IPS-18a (cell line): ENCODE measurements around the gene IFT25.
"Not testable (repeated sequence)": the region's sequence is repeated elsewhere in the genome, so short reads cannot be mapped to it uniquely, and the experiment has no call there.

Source experiments
- H3K27ac ChIP-seq: one replicate; pipeline ENCODE4 v1.5.1; 2013; ENCODE audit warnings: low read length
- H3K27me3 ChIP-seq: one replicate; pipeline ENCODE4 v1.6.1; 2013; ENCODE audit warnings: mild to moderate bottlenecking, low read length; ENCODE audit not compliant: control insufficient read depth, insufficient read depth
- H3K36me3 ChIP-seq: one replicate; pipeline ENCODE4 v1.6.1; 2013; ENCODE audit warnings: low read depth, low read length; ENCODE audit not compliant: control insufficient read depth
- H3K4me1 ChIP-seq: one replicate; pipeline ENCODE4 v1.6.1; 2013; ENCODE audit warnings: low read depth, low read length; ENCODE audit not compliant: control insufficient read depth
- H3K4me3 ChIP-seq: one replicate; pipeline ENCODE4 v1.5.1; 2013; ENCODE audit warnings: low read length
- H3K9ac ChIP-seq: one replicate; pipeline ENCODE4 v1.6.1; 2013; ENCODE audit warnings: mild to moderate bottlenecking, low read length, moderate library complexity
- H3K9me3 ChIP-seq: one replicate; pipeline ENCODE4 v1.6.1; 2013; ENCODE audit warnings: low read depth, low read length; ENCODE audit not compliant: control insufficient read depth

The IFT25 gene

DNA sequence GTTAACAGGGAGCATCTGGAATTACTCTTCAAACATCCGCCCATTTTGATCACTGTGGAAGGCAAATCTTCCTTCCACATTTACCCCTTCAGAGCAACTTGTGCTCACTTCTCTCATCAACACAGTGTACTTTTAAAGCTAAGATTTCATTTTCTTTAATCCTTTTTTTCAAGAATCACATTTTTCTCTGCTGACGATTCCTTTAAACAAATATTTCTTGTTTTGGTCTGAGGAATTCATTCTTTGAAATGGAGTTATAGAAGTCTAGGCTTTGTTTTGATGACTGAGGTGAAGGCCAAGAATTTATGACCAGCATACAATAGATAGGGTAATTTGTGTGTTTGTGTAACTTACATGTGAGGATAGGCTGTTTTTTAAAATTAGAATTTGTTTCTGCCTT, 26.2 kb upstream of the IFT25 start:
- Histone ChIP-seq H3K9ac (no peak overlapping the region), H3K4me3 (no peak overlapping the region), H3K27ac (no peak overlapping the region), H3K36me3 (peaks cover 18% of the 10 kb centered on the region), H3K4me1 (no peaks in the 10 kb centered on the region), H3K27me3 (no peaks in the 10 kb centered on the region), H3K9me3 (no peaks in the 10 kb centered on the region)

GRCh38 chr1:53969323-53969722, 23.8 kb upstream of the IFT25 start:
- peaks cover 28% of the 10 kb centered on the region for H3K36me3 ChIP-seq
- not testable (repeated sequence) for H3K27ac ChIP-seq, H3K4me3 ChIP-seq, H3K9me3 ChIP-seq, H3K27me3 ChIP-seq, H3K4me1 ChIP-seq, H3K9ac ChIP-seq

- H3K36me3 ChIP-seq = peaks cover 33% of the 10 kb centered on the region
- peaks cover 3% of the 10 kb centered on the region for H3K4me1 ChIP-seq
- H3K9me3 ChIP-seq = no peaks in the 10 kb centered on the region
- no peak overlapping the region for H3K9ac ChIP-seq
- H3K4me3 ChIP-seq = no peak overlapping the region
- H3K27me3 ChIP-seq = no peaks in the 10 kb centered on the region
- no peak overlapping the region for H3K27ac ChIP-seq
These were observed 22.6 kb upstream of the IFT25 start for GRCh38 chr1:53968125-53968513.

- no peak overlapping the region for H3K27ac ChIP-seq
- no peaks in the 10 kb centered on the region for H3K27me3 ChIP-seq
- peaks cover 39% of the 10 kb centered on the region for H3K36me3 ChIP-seq
These were observed 22.1 kb upstream of the IFT25 start for GRCh38 chr1:53967409-53968124.

GRCh38 chr1:53966794-53967193, 21.3 kb upstream of the IFT25 start:
- peaks cover 3% of the 10 kb centered on the region for H3K4me1 ChIP-seq
- no peak overlapping the region for H3K4me3 ChIP-seq
- H3K27me3 ChIP-seq = no peaks in the 10 kb centered on the region
- H3K36me3 ChIP-seq = peaks cover 46% of the 10 kb centered on the region
- H3K9ac ChIP-seq = no peak overlapping the region
- no peaks in the 10 kb centered on the region for H3K9me3 ChIP-seq
- no peak overlapping the region for H3K27ac ChIP-seq

More at GRCh38 chr1:53967409-53968124, 22.1 kb upstream of the IFT25 start:
- no peaks in the 10 kb centered on the region for H3K9me3 ChIP-seq
- no peak overlapping the region for H3K9ac ChIP-seq
- peaks cover 3% of the 10 kb centered on the region for H3K4me1 ChIP-seq
- H3K4me3 ChIP-seq = no peak overlapping the region

DNA sequence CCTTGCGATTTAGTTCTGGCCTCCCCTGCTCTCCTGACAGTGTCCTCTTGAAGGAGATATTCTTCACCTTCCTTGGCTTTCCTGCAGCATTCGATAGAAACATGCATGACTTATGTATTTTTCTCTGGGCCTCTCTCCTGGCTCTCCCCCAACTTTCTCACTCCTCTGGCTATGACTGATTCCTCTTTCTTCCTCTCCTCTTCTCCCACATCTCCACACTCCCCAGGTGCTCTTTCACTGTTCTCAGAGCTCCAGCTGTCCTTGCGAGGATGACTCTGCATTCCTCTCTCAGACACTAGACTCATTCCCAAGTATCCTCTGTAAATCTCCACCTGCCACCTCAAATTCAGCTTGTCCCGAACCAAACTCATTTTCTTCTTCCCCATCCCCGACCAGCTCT, 18.6 kb upstream of the IFT25 start:
- no peak overlapping the region for H3K9ac ChIP-seq
- H3K27ac ChIP-seq = no peak overlapping the region
- peaks cover 69% of the 10 kb centered on the region for H3K36me3 ChIP-seq
- no peak overlapping the region for H3K4me3 ChIP-seq
- no peaks in the 10 kb centered on the region for H3K9me3 ChIP-seq
- H3K27me3 ChIP-seq = no peaks in the 10 kb centered on the region
- peaks cover 3% of the 10 kb centered on the region for H3K4me1 ChIP-seq

- Histone ChIP-seq H3K27ac (no peak overlapping the region), H3K4me1 (peaks cover 3% of the 10 kb centered on the region), H3K27me3 (no peaks in the 10 kb centered on the region), H3K36me3 (peaks cover 67% of the 10 kb centered on the region), H3K9ac (no peak overlapping the region), H3K9me3 (no peaks in the 10 kb centered on the region), H3K4me3 (no peak overlapping the region)
These were observed 18.0 kb upstream of the IFT25 start for GRCh38 chr1:53963460-53963859.

GRCh38 chr1:53962395-53962794, 16.9 kb upstream of the IFT25 start:
- H3K27ac ChIP-seq = no peak overlapping the region
- no peaks in the 10 kb centered on the region for H3K27me3 ChIP-seq
- peaks cover 63% of the 10 kb centered on the region for H3K36me3 ChIP-seq
- no peak overlapping the region for H3K4me3 ChIP-seq
- no peak overlapping the region for H3K9ac ChIP-seq
- H3K9me3 ChIP-seq = no peaks in the 10 kb centered on the region
- H3K4me1 ChIP-seq = peaks cover 9% of the 10 kb centered on the region

DNA sequence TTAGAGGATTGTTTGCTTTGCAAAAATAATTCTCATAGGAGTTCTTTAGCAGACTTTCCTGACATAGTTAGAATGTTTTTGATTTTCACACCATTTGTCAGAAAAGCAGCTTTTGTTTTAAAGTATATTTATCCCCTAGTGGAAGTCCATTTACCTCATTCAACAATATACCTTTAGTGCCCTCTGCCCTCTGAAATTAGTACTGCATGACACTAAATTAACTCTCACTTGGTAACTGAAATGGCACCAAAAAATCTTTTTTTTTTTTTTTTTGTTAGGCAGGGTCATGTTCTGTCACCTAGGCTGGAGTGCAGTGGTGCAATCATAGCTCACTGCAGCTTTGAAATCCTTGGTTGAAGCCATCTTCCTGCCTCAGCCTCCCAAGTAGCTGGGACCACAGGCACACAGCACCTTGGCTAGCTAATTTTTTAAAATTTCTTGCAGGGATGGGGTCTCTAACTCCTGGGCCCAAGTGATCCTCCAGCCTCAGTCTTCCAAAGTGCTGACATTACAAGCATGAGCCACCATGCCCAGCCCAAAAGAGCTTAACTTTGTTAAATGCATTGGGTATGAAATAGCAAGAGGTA, 14.3 kb upstream of the IFT25 start:
- no peak overlapping the region for H3K4me3 ChIP-seq
- no peak overlapping the region for H3K27ac ChIP-seq
- H3K36me3 ChIP-seq = peaks cover 58% of the 10 kb centered on the region
- H3K9me3 ChIP-seq = no peaks in the 10 kb centered on the region
- H3K9ac ChIP-seq = no peak overlapping the region
- no peaks in the 10 kb centered on the region for H3K27me3 ChIP-seq
- peaks cover 16% of the 10 kb centered on the region for H3K4me1 ChIP-seq

GRCh38 chr1:53957194-53957818, 11.8 kb upstream of the IFT25 start:
- no peak overlapping the region for H3K27ac ChIP-seq
- H3K4me3 ChIP-seq = no peak overlapping the region
- peaks cover 13% of the 10 kb centered on the region for H3K4me1 ChIP-seq
- H3K27me3 ChIP-seq = no peaks in the 10 kb centered on the region
- no peaks in the 10 kb centered on the region for H3K9me3 ChIP-seq
- H3K36me3 ChIP-seq = peaks cover 57% of the 10 kb centered on the region
- no peak overlapping the region for H3K9ac ChIP-seq

- H3K4me1 ChIP-seq = peaks cover 13% of the 10 kb centered on the region
- no peak overlapping the region for H3K27ac ChIP-seq
- no peak overlapping the region for H3K4me3 ChIP-seq
- no peaks in the 10 kb centered on the region for H3K9me3 ChIP-seq
- H3K36me3 ChIP-seq = peaks cover 55% of the 10 kb centered on the region
- no peaks in the 10 kb centered on the region for H3K27me3 ChIP-seq
- no peak overlapping the region for H3K9ac ChIP-seq
These were observed 11.0 kb upstream of the IFT25 start for GRCh38 chr1:53956308-53957168.
